K562 (cell line): Measurements from ENCODE around the gene ALK. TPM values are rescaled to one million over a fixed set of nuclear protein-coding genes. Genes with fewer than 3 reads are reported as not detected.

Experiments used
- ATAC-seq: fragments of 200-7000 bp; cut with Tn5 transposase; 3 replicates; pipeline ENCODE4 v1.9.1; 2020; ENCODE audit warnings: moderate library complexity
- BruUV-seq: library from RNA; stranded (reverse); fragments of 400-500 nt; replicated peaks from 2 replicates; lab custom pipeline; 2021; lab: Mats Ljungman, UMichigan
- CTCF ChIA-PET: fragments of 300-600 bp; formaldehyde crosslinking; extraction: SDS; loops from one replicate; lab custom pipeline; 2021; ENCODE audit warnings: low intra/inter-chr PET ratio; lab: Yijun Ruan, JAX
- POLR2A ChIA-PET: fragments of 300-600, 350-650 bp; sonication (Branson Sonifier 250); formaldehyde crosslinking; extraction: SDS; loops from one replicate; lab custom pipeline; 2021; ENCODE audit warnings: antibody characterized with exemption, inconsistent platforms; lab: Yijun Ruan, JAX
- DNase-seq, 4 experiments: peaks; one replicate each; pipeline versions ENCODE4 v3.0.0 to v3.0.0-alpha.2; 2011 to 2018; ENCODE audit warnings: low spot score in 3 of 4, mixed read lengths in 3 of 4; ENCODE audit errors: extremely low read depth in 1 of 4
- FAIRE-seq: peaks from 2 replicates; lab custom pipeline; 2011; peaks lifted over from hg19 to GRCh38; lab: Jason Lieb, UNC
- H2AFZ ChIP-seq: 2 replicates; pipeline ENCODE4 v1.6.0; 2011; ENCODE audit warnings: low read depth, low read length, control low read depth, inconsistent platforms
- H3K27ac ChIP-seq: fragments of 200-600 bp; 3 replicates; pipeline ENCODE4 v1.8.0; 2011; ENCODE audit warnings: low read depth, mild to moderate bottlenecking, control low read depth, inconsistent platforms, low read length, moderate library complexity, mixed read lengths; ENCODE audit errors: extremely low read depth
- H3K27me3 ChIP-seq, 2 experiments: fragments of 300-600 bp in 1 of 2; 2 replicates in 1 of 2; 3 replicates in 1 of 2; pipeline versions ENCODE4 v1.6.0 to v1.8.0; 2011; ENCODE audit warnings: inconsistent platforms in 2 of 2, low read length in 2 of 2, mild to moderate bottlenecking in 1 of 2, mixed read lengths in 1 of 2, moderate library complexity in 1 of 2; ENCODE audit not compliant: control insufficient read depth in 2 of 2, insufficient read depth in 2 of 2
- H3K36me3 ChIP-seq: fragments of 300-600 bp; 3 replicates; pipeline ENCODE4 v1.8.0; 2011; ENCODE audit warnings: mild to moderate bottlenecking, low read length, inconsistent platforms; ENCODE audit not compliant: control insufficient read depth, insufficient read depth
- H3K4me1 ChIP-seq, 2 experiments: fragments of 200-600 bp in 1 of 2; replicated peaks in 1 of 2; 2 replicates in 1 of 2; 3 replicates in 1 of 2; pipeline versions ENCODE4 v1.5.1 to v1.8.0; 2011; ENCODE audit warnings: inconsistent platforms in 2 of 2, low read length in 2 of 2, mild to moderate bottlenecking in 1 of 2, mixed read lengths in 1 of 2, moderate library complexity in 1 of 2; ENCODE audit not compliant: control insufficient read depth in 2 of 2, insufficient read depth in 2 of 2
- H3K4me2 ChIP-seq: 2 replicates; pipeline ENCODE4 v1.6.1; 2011; ENCODE audit warnings: low read length, control low read depth, inconsistent platforms, mixed read lengths; ENCODE audit not compliant: insufficient read depth
- H3K4me3 ChIP-seq: fragments of 200-600 bp; sonication (generic), shearing (Covaris generic); 2 replicates; pipeline ENCODE4 v1.5.1; 2016; ENCODE audit warnings: control low read depth, inconsistent platforms
- H3K79me2 ChIP-seq: fragments of 200-600 bp; 3 replicates; pipeline ENCODE4 v1.8.0; 2011; ENCODE audit warnings: low read length, inconsistent platforms; ENCODE audit not compliant: control insufficient read depth, insufficient read depth
- H3K9ac ChIP-seq, 2 experiments: 2 replicates each; pipeline versions ENCODE4 v1.6.0 to v1.6.1; 2011; ENCODE audit warnings: low read depth in 2 of 2, low read length in 2 of 2, control low read depth in 1 of 2, inconsistent platforms in 1 of 2, mild to moderate bottlenecking in 1 of 2, mixed read lengths in 1 of 2; ENCODE audit not compliant: insufficient read depth in 1 of 2
- H3K9me1 ChIP-seq: one replicate; pipeline ENCODE4 v1.6.0; 2011; ENCODE audit warnings: inconsistent platforms, mild to moderate bottlenecking, low read length, moderate library complexity; ENCODE audit not compliant: control insufficient read depth, insufficient read depth
- H3K9me3 ChIP-seq: replicated peaks from 2 replicates; pipeline ENCODE4 v1.5.1; 2011; ENCODE audit warnings: low read depth, low read length, inconsistent platforms; ENCODE audit not compliant: control insufficient read depth, insufficient read depth
- H4K20me1 ChIP-seq: replicated peaks from 2 replicates; pipeline ENCODE4 v1.6.1; 2011; ENCODE audit warnings: low read length, inconsistent platforms, mixed read lengths; ENCODE audit not compliant: control insufficient read depth, insufficient read depth
- CBFA2T3 ChIP-seq: fragments of 450-650 bp; IDR thresholded peaks from 2 replicates; pipeline ENCODE4 v1.6.1; 2017
- EHMT2 ChIP-seq: fragments of 450-650 bp; IDR thresholded peaks from 2 replicates; pipeline ENCODE4 v1.6.1; 2018; ENCODE audit warnings: antibody characterized with exemption
- ETS1 ChIP-seq: conservative IDR thresholded peaks from 2 replicates; pipeline ENCODE4 v1.6.1; 2011; ENCODE audit warnings: low read depth, mild to moderate bottlenecking, low read length; ENCODE audit not compliant: control insufficient read depth
- FOSL1 ChIP-seq: fragments of 200-800 bp; sonication (Bioruptor generic); conservative IDR thresholded peaks from 2 replicates; pipeline ENCODE4 v1.6.1; 2016; ENCODE audit warnings: missing genetic modification characterization, missing compliant biosample characterization
- FOXO4 ChIP-seq: fragments of 450-650 bp; formaldehyde crosslinking; IDR thresholded peaks from 2 replicates; pipeline ENCODE4 v1.4.0; 2020; ENCODE audit warnings: mild to moderate bottlenecking, moderate library complexity
- GTF2A2 ChIP-seq: IDR thresholded peaks from 2 replicates; pipeline ENCODE4 v1.6.1; 2016; ENCODE audit warnings: mild to moderate bottlenecking, missing genetic modification characterization, missing compliant biosample characterization
- PYGO2 ChIP-seq: fragments of 450-650 bp; IDR thresholded peaks from 2 replicates; pipeline ENCODE4 v1.6.1; 2016; ENCODE audit warnings: mild to moderate bottlenecking, missing genetic modification characterization, moderate library complexity, missing compliant biosample characterization
- SMARCA5 ChIP-seq: fragments of 450-650 bp; IDR thresholded peaks from 2 replicates; pipeline ENCODE4 v1.6.1; 2016
- YY1 ChIP-seq, 3 experiments: IDR thresholded peaks; 2 replicates each; pipeline ENCODE4 v1.6.1; 2011; ENCODE audit warnings: low read length in 2 of 3, mild to moderate bottlenecking in 2 of 3, moderate library complexity in 2 of 3, borderline replicate concordance in 1 of 3, control low read depth in 1 of 3, low read depth in 1 of 3; ENCODE audit not compliant: insufficient read depth in 3 of 3, insufficient replicate concordance in 2 of 3, control insufficient read depth in 1 of 3, insufficient read length in 1 of 3; ENCODE audit errors: extremely low read depth in 1 of 3
- ZKSCAN3 ChIP-seq: fragments of 250-450 bp; sonication (Bioruptor Pico); IDR thresholded peaks from 2 replicates; pipeline ENCODE4 v1.4.0; 2020
- ZNF224 ChIP-seq: sonication (generic); formaldehyde crosslinking; IDR thresholded peaks from 2 replicates; pipeline ENCODE4 v1.8.0; 2022; ENCODE audit warnings: mild to moderate bottlenecking, missing genetic modification reagents
- ZNF280A ChIP-seq: fragments of 450-650 bp; IDR thresholded peaks from 2 replicates; pipeline ENCODE4 v1.6.1; 2018; ENCODE audit warnings: mild to moderate bottlenecking, low read depth; ENCODE audit not compliant: partially characterized antibody
- ZNF609 ChIP-seq: sonication (generic); formaldehyde crosslinking; IDR thresholded peaks from 2 replicates; pipeline ENCODE4 v1.8.1; 2023; ENCODE audit warnings: missing genetic modification reagents, mild to moderate bottlenecking, borderline replicate concordance
- WGBS: fragments of 100-300 bp; shearing (Covaris generic); methylation state at CpG from one replicate; pipeline ENCODE4 v1.1.6; 2016; ENCODE audit warnings: low coverage, mixed read lengths; ENCODE audit not compliant: insufficient coverage; ENCODE audit errors: missing lambda C conversion rate; 5-methylcytosine and 5-hydroxymethylcytosine counted together
- in situ Hi-C: fragments of 300-500 bp; cut with MboI; formaldehyde crosslinking; loops from 4 replicates; pipeline ENCODE4 v1.15.0; 2018; ENCODE audit warnings: inconsistent platforms, mixed read lengths
- intact Hi-C: fragments of 100-400 bp; cut with micrococcal nuclease; formaldehyde crosslinking; loops from 2 replicates; pipeline ENCODE4 v1.14.2; 2022
- polyA plus RNA-seq, 8 experiments: library from polyadenylated mRNA; depleted of rRNA in 4 of 8; stranded (reverse) in 5 of 8; unstranded in 3 of 8; fragments of >200 nt; fragmentation: Nextera tagmentation in 2 of 8; fragmentation: Illumina TruSeq in 1 of 8; extraction: Ambion mirVana in 2 of 8; extraction: Trizol in 1 of 8; gene quantifications; 2 replicates each; pipeline versions ENCODE4 v1.2.1 to v1.2.3, GENCODE V29; 2011 to 2014; ENCODE audit warnings: inconsistent platforms in 1 of 8, missing spikeins in 1 of 8
- total RNA-seq, 7 experiments: library from RNA; depleted of rRNA in 6 of 7; stranded (reverse); fragments of >200 nt in 6 of 7; fragmentation: Illumina TruSeq in 2 of 7; extraction: Trizol in 2 of 7; gene quantifications; 2 replicates each; pipeline versions ENCODE4 v1.2.1 to v1.2.3, GENCODE V29; 2011 to 2021; ENCODE audit warnings: low replicate concordance in 1 of 7

The ALK gene
- total and polyA plus RNA-seq, 9 of the 15 experiments (the other 6 are each of a cell fraction or from before 2014, with no cell fraction given), result not detected

- TF ChIP-seq CBFA2T3, result no peak
- TF ChIP-seq ETS1, result no peak
- no peak for TF ChIP-seq EHMT2
- TF ChIP-seq ZNF280A, result no peak
- TF ChIP-seq GTF2A2, result no peak
- no peak for TF ChIP-seq ZNF224
- TF ChIP-seq YY1 (IDR thresholded peaks at IDR 0.05; ENCODE audit: borderline replicate concordance in 1 of 3, control insufficient read depth in 1 of 3, extremely low read depth in 1 of 3, insufficient read depth in 3 of 3, insufficient read length in 1 of 3, insufficient replicate concordance in 2 of 3, low read depth in 1 of 3, low read length in 2 of 3), result no peak
- TF ChIP-seq ZKSCAN3 (CRISPR knock-in tag), result no peak
Measured at GRCh38 chr2:29615841-29616240, 305.5 kb downstream of the ALK start (continued).

- intact Hi-C loops (no loop called here), in situ Hi-C loops (no loop called here)
- no peaks in the 10 kb centered on the region for H3K4me1 ChIP-seq
- no peaks in the 10 kb centered on the region for H3K9me1 ChIP-seq
- WGBS, result 0% methylated on average over 5 of the region's 5 CpGs
- POLR2A ChIA-PET, result no interaction called here
- no peaks in the 10 kb centered on the region; a peak in 1 of 5 replicates for H3K27me3 ChIP-seq
- CTCF ChIA-PET, result no interaction called here
- no peak for FAIRE-seq
- no peak overlapping the region for H2AFZ ChIP-seq
- no peaks in the 10 kb centered on the region for H3K79me2 ChIP-seq
- H3K4me3 ChIP-seq, result no peak overlapping the region
- H4K20me1 ChIP-seq, result no peaks in the 10 kb centered on the region
- no peak for ATAC-seq
- no TSS peak for BruUV-seq
- no peak overlapping the region for H3K4me2 ChIP-seq
- H3K9ac ChIP-seq, result no peak overlapping the region
- H3K27ac ChIP-seq, result no peak overlapping the region
- no peaks in the 10 kb centered on the region for H3K9me3 ChIP-seq
- H3K36me3 ChIP-seq, result no peaks in the 10 kb centered on the region
- no peak for DNase-seq
- TF ChIP-seq ZNF609 (no peak), FOXO4 (CRISPR knock-in tag) (no peak), FOSL1 (no peak), PYGO2 (tag) (no peak), SMARCA5 (no peak)
Measured at GRCh38 chr2:29615183-29615582, 306.2 kb downstream of the ALK start.
